ENCODE results near the gene ZNF385C.

The ZNF385C gene

GRCh38 chr17:42103221-42103954 lies 5.1 kb upstream of the ZNF385C start:
- TF ChIP-seq SPI1 (IDR thresholded peaks at IDR 0.05; ENCODE audit: borderline replicate concordance, low read depth) (no peak), GABPA (IDR thresholded peaks at IDR 0.05; ENCODE audit: low read depth) (no peak), CTCF (IDR thresholded peaks at IDR 0.05; ENCODE audit: insufficient read depth, low read length) (no peak), POLR2AphosphoS5 (IDR thresholded peaks at IDR 0.05; ENCODE audit: low read depth) (no peak)
- TF ChIP-seq, protein P1, sequence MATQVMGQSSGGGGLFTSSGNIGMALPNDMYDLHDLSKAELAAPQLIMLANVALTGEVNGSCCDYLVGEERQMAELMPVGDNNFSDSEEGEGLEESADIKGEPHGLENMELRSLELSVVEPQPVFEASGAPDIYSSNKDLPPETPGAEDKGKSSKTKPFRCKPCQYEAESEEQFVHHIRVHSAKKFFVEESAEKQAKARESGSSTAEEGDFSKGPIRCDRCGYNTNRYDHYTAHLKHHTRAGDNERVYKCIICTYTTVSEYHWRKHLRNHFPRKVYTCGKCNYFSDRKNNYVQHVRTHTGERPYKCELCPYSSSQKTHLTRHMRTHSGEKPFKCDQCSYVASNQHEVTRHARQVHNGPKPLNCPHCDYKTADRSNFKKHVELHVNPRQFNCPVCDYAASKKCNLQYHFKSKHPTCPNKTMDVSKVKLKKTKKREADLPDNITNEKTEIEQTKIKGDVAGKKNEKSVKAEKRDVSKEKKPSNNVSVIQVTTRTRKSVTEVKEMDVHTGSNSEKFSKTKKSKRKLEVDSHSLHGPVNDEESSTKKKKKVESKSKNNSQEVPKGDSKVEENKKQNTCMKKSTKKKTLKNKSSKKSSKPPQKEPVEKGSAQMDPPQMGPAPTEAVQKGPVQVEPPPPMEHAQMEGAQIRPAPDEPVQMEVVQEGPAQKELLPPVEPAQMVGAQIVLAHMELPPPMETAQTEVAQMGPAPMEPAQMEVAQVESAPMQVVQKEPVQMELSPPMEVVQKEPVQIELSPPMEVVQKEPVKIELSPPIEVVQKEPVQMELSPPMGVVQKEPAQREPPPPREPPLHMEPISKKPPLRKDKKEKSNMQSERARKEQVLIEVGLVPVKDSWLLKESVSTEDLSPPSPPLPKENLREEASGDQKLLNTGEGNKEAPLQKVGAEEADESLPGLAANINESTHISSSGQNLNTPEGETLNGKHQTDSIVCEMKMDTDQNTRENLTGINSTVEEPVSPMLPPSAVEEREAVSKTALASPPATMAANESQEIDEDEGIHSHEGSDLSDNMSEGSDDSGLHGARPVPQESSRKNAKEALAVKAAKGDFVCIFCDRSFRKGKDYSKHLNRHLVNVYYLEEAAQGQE (IDR thresholded peaks at IDR 0.05; ENCODE audit: insufficient replicate concordance, low read depth): no peak
- DNase-seq (ENCODE audit: low read depth in 1 of 2, low spot score in 1 of 2): no peak

GRCh38 chr17:42101513-42102292 lies 3.4 kb upstream of the ZNF385C start:
- TF ChIP-seq SPI1 (IDR thresholded peaks at IDR 0.05; ENCODE audit: borderline replicate concordance, low read depth) (no peak), POLR2AphosphoS5 (IDR thresholded peaks at IDR 0.05; ENCODE audit: low read depth) (no peak), CTCF (IDR thresholded peaks at IDR 0.05; ENCODE audit: insufficient read depth, low read length) (peak; percentile 89)
- TF ChIP-seq, protein P1 (IDR thresholded peaks at IDR 0.05; ENCODE audit: insufficient replicate concordance, low read depth): no peak
- DNase-seq (ENCODE audit: low read depth in 1 of 2, low spot score in 1 of 2): peak; percentile 57 to 70
- Histone ChIP-seq H3K27me3 (ENCODE audit: insufficient read depth, poor library complexity, severe bottlenecking) (peaks cover 4% of the 10 kb centered on the region), H3K27ac (replicated peaks) (no peak overlapping the region), H3K4me3 (replicated peaks; ENCODE audit: insufficient read depth, low read length) (no peak overlapping the region)

More at GRCh38 chr17:42103221-42103954, 5.1 kb upstream of the ZNF385C start:
- Histone ChIP-seq H3K4me3 (replicated peaks; ENCODE audit: insufficient read depth, low read length) (no peak overlapping the region), H3K27ac (replicated peaks) (no peak overlapping the region), H3K27me3 (ENCODE audit: insufficient read depth, poor library complexity, severe bottlenecking) (no peaks in the 10 kb centered on the region)

DNA sequence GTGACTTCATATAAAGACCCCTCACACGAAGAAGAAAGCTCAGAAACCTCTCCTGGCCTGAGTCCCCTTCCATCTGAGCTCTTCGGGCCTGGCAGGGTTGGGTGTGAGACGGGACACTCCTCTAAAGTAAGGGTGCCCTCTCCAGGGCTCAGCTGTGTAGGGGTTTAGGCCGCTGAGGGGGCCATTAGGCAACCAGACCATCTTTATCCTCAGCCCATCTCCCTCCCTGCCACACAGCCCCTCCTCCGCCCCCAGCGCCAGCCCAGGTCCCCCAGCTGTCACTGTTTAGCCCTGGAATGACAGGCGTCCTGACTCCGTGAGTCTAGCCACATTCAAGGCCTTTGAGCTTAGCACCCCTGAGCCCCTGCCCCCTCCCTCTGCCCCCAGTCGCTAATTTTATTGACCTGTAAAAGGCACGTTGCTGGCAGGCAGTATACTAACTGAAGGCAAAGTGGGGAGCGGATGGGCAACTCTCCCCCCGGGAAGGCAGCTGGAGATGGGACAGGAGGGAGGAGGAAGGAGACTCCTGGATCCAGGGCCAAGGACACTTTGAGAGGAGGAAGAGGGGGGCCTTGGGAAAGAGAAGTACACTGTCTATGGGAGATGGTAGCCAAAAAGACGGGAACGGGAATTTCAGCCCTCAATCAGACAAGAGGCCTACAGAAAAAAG lies 592 bp upstream of the ZNF385C start:
- TF ChIP-seq POLR2AphosphoS5 (IDR thresholded peaks at IDR 0.05; ENCODE audit: low read depth) (no peak), CTCF (IDR thresholded peaks at IDR 0.05; ENCODE audit: insufficient read depth, low read length) (no peak)
- Histone ChIP-seq H3K4me3 (replicated peaks; ENCODE audit: insufficient read depth, low read length) (no peak overlapping the region), H3K27me3 (ENCODE audit: insufficient read depth, poor library complexity, severe bottlenecking) (peaks cover 4% of the 10 kb centered on the region), H3K27ac (replicated peaks) (no peak overlapping the region)
- no peak for DNase-seq (ENCODE audit: low read depth in 1 of 2, low spot score in 1 of 2)
